ENCODE results near the gene PLP1.
"Not testable (repeated sequence)": the region's sequence is repeated elsewhere in the genome, so short reads cannot be mapped to it uniquely, and the experiment has no call there.

Gene PLP1, protein sequence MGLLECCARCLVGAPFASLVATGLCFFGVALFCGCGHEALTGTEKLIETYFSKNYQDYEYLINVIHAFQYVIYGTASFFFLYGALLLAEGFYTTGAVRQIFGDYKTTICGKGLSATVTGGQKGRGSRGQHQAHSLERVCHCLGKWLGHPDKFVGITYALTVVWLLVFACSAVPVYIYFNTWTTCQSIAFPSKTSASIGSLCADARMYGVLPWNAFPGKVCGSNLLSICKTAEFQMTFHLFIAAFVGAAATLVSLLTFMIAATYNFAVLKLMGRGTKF

DNA sequence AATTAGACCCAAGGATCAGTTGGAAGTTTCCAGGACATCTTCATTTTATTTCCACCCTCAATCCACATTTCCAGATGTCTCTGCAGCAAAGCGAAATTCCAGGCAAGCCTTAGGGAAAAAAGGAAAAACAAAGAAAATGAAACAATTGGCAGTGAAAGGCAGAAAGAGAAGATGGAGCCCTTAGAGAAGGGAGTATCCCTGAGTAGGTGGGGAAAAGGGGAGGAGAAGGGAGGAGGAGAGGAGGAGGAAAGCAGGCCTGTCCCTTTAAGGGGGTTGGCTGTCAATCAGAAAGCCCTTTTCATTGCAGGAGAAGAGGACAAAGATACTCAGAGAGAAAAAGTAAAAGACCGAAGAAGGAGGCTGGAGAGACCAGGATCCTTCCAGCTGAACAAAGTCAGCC lies at the start of gene PLP1:
Gene PLP1, plus strand, starts transcription at position 295 of the 400 bp plus-strand sequence. CDS start 156 bp downstream, outside the sequence.
- DNase-seq, result no peak

DNA sequence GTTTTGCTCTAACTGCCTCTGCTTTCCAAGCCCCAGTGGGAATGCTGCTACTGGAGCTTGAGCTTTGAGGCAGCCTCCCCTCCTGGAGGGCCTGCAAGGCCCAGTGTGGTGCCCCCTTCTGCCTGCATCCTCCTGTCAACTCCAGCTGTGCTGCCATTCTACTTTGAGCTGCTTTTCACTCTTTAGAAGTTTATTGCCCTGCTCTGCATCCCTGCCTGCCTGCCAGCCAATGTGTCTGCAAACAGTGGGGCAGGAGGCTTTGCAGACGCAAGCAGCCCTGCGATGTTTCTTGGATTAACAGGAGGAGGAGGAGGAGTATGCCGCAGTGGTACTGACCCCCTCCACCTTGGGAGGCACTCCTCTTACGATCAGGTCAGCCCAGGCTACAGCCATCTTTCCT lies 49.5 kb upstream of the PLP1 start:
- no peak for DNase-seq

DNA sequence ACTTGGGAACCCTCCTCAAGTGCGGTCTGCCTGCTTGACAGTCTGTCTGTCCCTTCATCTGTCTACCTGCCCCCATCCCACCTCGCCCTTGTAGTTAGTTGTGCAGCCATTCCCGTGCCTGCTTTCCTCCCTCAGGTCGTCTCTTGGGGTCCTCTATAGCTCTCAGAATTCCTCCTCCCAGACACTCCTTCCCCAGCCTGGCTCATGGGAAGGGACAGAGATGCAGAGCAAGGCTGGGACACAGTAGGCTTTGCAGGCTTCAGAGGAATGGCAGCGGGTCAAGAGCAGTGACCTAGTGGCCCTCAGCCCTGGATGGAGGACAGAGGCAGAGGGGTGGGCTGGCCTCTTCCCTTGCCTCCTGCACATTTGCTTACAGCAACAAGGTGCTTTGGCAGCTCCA lies 47.6 kb upstream of the PLP1 start:
- no peak for DNase-seq

DNA sequence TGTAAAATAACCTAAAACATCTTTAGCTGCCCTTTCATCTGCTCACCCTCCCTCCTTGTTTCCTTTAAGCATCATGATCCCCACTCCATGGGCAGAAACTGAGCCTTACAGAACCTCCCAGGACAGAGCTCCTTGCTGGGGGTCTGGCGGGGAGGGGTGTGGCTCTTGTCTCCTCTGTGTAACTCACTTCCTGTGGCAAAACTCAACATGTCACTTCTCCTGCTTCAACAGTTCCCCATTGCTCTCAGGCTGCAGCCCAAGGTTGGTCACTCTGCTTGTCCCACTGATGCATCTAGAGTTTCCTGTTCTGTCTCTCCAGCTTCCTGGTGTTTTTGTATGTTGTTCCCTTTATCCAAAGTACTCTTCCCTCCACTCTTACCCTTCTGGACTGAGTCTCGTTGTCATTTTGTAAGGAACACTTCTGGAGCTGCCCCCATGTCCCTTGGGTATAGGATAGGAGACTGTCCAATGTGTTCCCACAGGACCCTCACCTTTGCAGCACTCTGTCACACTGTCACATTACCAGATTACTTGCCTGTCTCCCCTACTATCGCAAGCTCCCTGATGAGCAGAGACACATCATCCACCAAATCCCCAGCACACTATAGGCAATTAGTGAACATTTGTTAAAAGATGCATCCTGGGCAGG lies 46.4 kb upstream of the PLP1 start:
- no peak for DNase-seq

DNA sequence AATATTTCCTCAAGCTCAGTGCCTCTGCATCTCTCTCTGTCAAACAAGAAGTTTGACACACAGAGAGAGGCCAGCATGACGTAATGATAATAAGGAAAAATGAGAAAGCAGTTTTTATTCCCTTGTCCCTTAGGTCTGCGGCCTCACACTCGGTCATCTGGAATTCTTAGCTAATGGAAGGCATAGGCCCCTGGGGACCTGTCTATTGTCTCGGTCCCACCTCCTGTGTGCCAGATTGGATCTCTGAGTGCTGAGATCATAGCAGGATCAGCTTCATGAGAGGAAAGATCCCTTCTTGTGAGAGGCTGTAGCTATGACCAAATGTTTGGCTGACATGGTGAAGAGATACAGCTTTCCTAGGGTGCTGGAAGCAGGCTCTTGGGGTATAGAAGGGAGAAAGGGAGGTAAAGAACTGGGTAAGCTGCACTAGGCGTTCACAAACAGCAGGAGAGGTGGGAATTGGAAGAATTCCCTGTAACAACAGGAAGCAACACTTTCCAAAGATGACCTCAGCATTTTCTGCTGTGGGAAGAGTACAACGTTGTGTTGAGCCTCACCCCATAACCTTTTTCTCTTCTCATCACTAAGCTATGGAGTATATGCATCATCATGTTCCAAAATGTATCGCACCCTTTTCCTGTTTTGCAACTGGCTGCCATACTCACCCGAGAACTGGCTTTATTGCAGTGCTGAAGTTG lies 45.7 kb upstream of the PLP1 start:
- no peak for DNase-seq

DNA sequence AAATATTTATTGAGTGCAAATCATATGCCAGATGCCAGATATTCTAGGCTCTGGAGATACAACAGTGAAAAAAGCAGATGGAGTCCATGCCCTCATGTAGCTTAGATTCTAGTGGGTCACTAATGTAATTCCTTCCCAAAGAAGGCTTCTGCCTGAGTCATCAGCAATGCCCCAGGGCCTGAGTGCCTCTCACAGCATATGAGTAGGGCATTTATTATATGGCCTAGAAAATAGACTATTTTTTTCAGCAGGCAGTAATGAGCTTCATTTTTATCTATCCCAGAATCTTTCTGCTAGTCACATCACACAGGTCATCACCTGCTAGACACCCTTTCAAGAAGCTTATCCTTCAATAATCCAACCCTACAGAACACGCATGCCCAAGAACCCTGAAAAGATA lies 43.6 kb upstream of the PLP1 start:
- no peak for DNase-seq

DNA sequence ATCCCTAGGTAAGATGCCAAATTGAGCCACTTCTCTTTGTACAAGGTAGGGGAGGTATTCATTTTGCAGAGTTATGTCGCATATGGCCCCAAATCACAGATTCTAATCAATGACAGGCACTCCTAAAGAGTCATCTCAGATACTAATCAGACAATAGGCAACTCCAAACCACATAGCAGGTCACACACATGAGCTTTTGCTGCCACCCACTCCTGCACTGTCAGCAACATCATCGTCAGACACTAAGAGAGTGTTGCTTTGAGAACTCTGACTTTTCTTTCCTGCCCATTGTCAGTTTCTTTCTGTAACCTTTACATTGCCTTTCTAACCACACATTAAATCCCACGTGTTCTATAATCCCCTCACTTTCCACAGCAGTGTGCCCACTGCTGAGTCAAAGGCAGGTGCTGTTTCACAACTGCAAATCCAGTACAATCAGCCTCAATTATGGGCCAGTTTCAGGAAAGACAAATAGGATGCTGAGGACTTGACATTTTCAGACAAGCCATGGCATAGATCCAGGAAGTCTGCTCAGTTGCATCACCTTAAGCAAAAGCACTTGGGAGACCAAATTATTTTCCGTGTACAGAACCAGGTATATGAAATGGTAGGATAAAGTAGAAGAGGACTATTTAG lies 42.4 kb upstream of the PLP1 start:
- DNase-seq, result no peak

DNA sequence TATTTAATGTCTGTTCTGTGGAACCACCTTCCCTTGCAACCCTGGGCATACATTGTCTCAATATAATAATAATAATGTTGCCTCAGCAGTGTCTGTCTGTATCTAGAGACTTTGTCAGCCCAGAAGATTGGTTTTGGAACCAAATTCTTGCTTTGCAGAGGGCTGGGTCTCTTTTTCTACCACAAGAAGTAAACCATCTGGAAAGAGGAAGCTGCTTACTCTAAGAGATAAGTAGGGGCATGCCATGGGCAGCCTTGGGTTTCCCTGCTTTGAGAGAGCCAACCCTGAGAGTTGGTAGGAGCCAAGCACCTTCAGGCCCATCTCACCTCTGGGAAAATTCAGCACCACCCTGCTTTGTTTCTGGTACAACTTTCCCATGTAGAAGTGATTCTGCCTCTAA lies 38.9 kb upstream of the PLP1 start:
- DNase-seq, result no peak

DNA sequence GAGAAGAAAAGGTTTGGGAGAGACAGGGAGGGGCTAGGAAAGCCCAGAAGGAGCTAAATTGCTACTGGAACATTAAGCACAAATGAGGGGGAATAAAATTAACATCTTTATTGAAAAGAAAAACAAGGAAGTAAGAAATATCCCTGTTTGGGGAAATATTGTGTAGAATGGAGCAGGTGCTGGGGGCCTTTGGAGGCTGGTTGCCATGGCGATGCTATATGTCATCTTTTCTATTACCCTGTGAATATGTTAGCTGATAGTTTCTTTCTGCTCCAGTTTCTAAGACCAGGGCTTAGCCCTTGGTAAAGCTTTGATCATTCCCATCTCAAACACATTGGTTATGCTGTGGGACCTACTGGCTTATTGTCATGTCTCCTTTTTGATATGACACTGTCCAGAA lies 37.2 kb upstream of the PLP1 start:
- no peak for DNase-seq

DNA sequence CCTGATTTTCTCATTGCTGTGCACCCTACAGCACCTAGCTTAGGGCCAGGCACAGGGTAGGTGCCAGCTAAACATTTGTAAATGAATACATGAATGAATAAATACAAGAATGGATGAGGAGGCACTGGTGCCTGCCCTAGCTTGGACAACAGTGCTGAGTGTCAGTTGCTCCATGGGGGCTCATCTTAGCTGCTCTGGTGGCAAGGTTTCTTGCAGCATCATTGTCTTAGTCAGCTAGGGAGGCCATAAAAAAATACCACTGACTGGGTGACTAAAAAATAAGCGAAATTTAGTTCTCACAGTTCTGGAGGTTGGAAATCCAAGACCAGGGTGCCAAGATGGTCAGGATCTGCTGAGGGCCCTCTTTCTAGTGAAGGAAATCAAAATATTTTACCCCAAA lies 34.8 kb upstream of the PLP1 start:
- no peak for DNase-seq

DNA sequence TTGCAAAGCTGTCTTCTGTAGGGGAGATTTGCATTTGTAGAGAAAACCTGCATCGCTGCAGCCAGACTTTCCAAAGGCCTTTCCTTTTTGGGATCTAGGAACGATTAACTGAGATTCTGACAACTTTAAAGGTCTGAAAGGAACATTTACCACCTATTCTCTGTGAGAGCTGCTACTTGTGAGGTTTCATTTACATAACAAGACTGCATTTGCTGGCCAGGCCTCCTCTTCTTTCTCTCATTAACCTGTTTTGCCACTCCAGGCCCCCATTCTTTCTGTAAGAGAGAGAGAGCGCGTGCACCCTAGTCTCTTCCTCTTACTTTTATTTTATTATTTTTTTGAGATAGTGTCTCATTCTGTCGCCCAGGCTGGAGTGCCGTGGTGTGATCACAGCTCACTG lies 34.3 kb upstream of the PLP1 start:
- no peak for DNase-seq

DNA sequence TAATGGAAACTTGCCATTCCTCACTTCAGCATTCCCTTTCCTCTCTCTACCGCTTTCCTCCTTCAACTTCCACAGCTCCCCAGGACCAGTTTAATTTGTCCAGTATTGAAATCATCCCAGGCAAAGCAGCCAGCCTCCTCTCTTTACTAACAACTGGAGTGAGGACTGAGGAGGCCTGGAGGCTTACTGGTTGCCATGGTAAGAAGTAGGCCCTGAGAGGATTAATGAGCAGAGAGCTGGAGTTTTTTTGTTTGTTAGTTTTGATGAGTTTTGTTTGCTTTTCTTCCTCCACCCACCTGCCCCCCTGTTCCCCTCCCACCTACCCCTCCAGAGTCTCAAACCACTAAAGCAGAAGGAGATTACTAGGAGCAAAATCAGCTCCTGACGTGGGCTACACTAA lies 29.5 kb upstream of the PLP1 start:
- no peak for DNase-seq

DNA sequence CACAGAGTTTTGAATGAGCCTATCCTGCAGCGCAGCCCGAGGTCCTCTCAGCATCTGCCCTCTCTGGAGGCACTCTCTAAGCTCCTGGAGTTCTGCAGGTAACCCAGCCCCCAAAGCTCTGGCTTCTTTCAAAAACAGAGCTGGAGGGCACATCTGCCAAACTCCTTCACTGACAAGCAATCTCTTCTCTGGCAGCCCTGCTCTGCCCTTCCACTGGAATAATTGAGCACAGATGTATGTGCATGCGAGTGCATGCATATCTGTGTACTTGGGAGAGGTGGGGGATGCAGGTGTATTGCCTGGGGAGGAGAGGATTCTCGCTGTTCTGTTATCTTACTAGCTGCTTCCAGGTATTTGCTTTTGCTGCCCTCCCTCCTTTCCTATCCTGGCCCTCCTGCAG lies 22.2 kb upstream of the PLP1 start:
- DNase-seq, result no peak

DNA sequence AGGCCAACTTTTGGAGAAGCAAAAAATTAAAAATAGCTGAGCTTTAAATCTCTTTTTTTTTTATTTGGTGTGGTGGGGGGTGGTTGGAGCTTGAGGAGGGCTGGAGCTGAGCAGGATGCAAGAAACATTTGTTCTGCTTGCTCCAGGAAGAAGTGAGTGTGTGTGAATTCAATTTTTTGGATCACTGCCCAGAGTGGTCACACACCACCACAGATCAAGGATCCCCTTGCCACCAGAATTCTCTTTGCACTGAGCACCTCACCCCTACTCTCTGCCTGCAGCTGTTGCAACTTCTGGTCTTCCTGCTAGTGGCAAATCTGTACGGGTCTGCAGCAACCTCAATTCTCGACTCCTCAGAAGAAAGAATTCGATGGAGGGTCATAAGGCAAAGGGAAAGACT lies 19.9 kb upstream of the PLP1 start:
- no peak for DNase-seq

DNA sequence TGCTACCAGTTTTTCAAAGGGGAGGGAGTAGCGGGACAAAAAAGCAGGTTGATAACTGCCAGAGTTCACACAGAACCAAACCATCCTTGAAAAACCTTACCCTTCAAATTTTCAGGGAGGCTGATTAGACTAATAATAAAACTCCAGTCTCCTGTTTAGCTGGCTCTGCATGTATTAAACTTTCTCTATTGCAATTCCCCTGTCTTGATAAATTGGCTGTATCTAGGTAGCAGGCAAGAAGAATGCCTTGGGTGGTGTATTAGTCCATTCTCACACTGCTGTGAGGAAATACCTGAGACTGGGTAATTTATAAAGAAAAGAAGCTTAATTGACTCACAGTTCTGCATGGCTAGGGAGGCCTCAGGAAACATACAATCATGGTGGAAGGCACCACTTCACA lies 18.1 kb upstream of the PLP1 start:
- no peak for DNase-seq

DNA sequence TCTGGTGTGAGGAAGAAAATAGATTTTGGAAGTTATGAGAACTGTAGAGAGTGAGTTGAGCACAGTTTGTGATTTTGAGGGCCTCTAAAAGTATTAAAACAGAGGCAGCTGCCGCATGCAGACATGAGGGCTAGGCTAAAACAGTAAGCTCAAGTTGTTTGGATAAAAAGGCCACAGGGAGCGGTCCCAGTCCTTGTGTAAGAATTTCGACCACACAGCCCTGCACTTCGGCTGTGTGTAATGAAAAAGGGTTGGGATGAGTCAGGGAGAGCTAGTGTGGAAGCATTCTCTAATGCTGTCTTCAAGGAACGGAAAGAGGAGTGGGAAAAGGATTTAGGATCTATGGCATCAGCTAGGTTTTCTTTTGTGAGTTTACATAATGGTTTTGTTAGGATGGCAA lies 13.1 kb upstream of the PLP1 start:
- not testable (repeated sequence) for DNase-seq

DNA sequence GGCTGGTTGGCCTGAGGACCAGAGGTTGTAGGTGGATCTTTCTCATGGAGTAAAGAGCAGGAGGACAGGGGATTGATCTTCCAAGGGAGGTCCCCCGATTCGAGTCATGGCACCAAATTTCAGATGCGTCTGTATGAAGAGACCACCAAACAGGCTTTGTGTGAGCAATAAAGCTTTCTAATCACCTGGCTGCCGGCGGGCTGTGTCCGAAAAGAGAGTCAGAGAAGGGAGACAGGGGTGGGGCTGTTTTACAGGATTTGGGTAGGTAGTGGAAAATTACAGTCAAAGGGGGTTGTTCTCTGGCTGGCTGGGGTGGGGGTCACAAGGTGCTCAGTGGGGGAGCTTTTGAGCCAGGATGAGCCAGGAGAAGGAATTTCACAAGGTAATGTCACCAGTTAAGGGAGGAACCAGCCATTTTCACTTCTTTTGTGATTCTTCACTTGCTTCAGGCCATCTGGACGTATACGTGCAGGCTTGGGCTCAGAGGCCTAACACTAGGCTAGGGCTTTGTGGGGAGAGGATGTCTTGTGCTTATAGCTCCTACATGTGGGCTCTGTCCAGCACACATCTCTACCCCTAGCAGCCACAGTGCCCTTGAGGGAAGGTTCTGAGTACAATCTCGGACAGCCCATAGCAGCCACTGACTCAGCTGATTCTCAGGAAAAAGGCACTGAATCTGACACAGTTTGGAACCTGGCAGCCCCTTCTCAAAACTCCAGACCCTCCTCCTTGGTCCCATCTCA lies 9.7 kb upstream of the PLP1 start:
- not testable (repeated sequence) for DNase-seq

DNA sequence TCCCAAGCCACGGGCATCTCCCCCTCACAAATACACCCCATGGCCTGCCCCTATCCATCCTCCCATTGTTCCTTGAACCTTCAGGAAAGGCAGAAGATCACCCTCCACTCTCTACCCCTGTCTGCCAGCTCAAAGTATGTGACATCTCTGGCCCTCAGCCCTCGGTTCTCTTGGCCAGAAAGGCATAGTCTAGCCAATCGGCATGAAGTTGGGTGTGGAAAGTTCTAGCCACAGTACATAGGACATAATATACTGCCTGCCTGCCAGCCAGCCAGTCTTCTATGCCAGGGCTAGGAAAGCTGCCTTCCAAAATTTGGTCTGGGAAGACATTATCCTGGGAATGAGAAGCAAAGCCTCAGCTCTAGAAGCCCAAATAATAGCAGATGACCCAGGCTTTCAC lies 3.2 kb upstream of the PLP1 start:
- no peak for DNase-seq

DNA sequence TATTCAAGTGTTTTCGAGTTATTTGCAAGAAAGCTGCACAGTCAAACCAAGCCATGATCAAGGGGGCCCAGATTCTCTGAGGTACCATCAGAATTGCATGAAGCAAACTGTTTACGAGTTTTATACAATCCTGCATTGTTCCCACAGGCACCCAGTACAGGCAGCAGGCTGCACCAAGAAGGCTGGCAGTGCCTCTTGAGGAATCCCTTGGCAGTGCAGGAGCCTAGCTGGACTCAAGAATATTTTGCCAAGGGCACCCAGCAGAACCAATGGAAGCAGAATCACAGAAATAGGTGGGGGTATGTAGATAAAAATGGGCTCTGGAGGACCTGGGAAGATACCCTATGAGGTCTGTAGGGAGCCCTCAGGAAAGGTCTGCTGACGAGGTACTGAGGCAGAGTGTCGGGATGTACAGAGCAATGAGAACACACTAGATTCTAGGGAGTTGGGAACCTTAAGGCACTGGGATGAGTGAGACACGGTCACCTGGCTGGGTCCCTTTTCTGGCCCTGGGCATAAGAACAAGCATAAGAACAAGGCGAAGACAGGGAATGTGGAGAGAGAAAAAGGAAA lies 2.5 kb upstream of the PLP1 start:
- DNase-seq, result no peak

DNA sequence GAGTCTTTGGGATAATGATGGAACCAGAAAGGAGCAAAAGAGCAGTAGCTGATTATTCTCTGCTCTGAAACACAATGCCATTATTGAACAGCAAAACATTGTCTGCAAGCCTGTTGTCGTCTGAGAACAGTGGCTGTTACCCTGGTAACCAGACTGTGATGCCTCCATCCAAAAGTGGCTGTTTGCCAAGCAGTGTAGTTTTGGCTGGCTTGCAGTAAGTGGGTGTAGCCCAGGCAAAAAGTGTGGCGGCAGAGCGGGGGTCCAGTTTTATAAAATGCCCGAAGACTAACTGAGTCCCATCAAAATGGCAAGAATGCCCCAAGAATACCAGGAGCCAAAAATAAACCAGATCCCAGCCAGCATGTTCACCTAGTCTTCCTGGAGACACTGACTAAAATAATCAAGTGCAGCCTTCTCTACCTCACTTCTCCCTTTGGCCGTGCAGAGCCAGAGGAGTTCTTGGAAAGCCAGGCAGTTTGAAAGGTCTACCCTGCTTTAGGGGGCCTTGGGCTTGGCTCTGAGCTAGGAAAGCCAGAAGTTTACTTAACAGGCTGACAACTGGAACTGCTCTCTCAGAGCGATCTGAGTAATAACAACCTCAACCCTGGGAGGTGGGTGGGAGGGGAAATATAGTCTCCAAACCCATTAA lies 2.6 kb downstream of the PLP1 start:
- DNase-seq, result no peak

DNA sequence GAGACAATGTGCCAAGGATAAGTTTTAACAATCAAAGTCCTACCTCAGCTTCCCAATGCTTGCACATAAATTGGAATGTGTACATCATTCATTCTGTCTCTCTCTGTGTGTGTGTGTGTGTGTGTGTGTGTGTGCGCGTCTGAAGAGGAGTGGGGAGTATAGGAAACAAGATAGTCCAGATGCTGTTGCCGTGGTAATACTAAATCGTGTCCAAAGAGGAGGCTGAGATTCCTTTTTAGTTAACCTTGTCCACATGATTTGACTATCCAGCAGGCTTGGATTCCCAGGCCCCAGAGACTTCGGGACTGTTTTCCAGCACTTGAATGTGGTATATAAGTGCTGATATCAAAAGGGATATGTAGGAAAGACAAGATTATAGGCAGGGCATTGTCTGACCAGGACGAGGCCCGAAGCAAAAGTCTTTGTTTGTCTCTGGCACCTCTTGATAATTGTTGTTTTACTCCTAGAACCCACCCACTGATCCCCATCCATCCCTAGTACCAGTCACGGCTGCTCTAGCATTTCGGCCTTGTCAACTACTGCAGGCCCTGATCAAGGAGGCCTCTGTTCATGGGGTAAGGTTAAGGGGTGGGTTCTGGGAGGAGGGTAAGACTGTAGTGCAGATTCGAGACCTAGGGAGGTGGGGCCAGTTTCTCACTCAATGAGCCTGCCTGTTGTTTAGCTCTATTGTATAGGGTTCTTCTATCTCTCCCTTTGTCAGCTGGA lies 3.9 kb downstream of the PLP1 start:
- DNase-seq, result no peak

DNA sequence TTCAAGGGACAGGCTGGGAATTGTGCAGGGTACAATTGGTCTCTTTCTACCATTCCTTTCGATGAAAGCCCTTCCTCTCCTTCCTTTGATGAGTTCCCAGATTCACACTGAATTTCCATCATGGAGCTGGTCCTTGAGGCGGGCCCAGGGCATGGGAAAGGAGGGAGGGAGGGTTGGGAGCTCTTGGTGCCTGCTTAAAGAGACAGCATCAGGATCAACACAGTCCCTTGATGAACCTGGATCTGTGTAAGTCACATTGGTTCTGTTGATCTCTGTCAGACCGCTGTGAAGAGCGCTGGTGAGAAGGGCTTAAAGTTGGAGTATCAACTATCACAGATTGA lies 4.4 kb downstream of the PLP1 start:
- no peak for DNase-seq
